B cell (primary cell): Measurements from ENCODE around the gene USP22. TPM values are rescaled to one million over a fixed set of nuclear protein-coding genes. Genes with fewer than 3 reads are reported as not detected.

ENCODE experiments used
- ATAC-seq: fragments of 200-7000 bp; cut with Tn5 transposase; one replicate; pipeline ENCODE4 v1.10.0; 2021; ENCODE audit warnings: low read depth, mild to moderate bottlenecking, moderate number of reproducible peaks, moderate library complexity
- CTCF ChIA-PET: fragments of 350-600 bp; sonication (Branson Sonifier 250); formaldehyde crosslinking; loops from one replicate; lab custom pipeline; 2021; ENCODE audit warnings: antibody characterized with exemption, inconsistent platforms; lab: Charles Lee
- POLR2A ChIA-PET: fragments of 350-600 bp; sonication (Branson Sonifier 250); formaldehyde crosslinking; loops from one replicate; lab custom pipeline; 2021; ENCODE audit warnings: antibody characterized with exemption; lab: Charles Lee
- DNase-seq: peaks from one replicate; pipeline ENCODE4 v3.0.0; 2013
- H2AFZ ChIP-seq: 2 replicates; pipeline ENCODE4 v1.6.1; 2012; ENCODE audit warnings: mild to moderate bottlenecking, low read depth, low read length; ENCODE audit not compliant: insufficient read depth, poor library complexity, severe bottlenecking
- H3K27ac ChIP-seq, 2 donors: 1 replicate in 1 of 2; 2 replicates in 1 of 2; pipeline ENCODE4 v1.5.1; 2012 to 2013; ENCODE audit warnings: low read length in 2 of 2, mild to moderate bottlenecking in 2 of 2, moderate library complexity in 1 of 2
- H3K27me3 ChIP-seq, 4 experiments: fragments of 200-600 bp in 1 of 4; sonication (generic) in 1 of 4; replicated peaks in 1 of 4; 1 replicate in 2 of 4; 2 replicates in 2 of 4; pipeline versions ENCODE4 v1.6.1 to v1.7.0; 2013 to 2016; ENCODE audit warnings: low read length in 3 of 4, mild to moderate bottlenecking in 2 of 4, mixed read lengths in 1 of 4, moderate library complexity in 1 of 4; ENCODE audit not compliant: insufficient read depth in 4 of 4, control insufficient read depth in 3 of 4; ENCODE audit errors: control extremely low read depth in 1 of 4
- H3K36me3 ChIP-seq, 2 experiments: replicated peaks in 1 of 2; 1 replicate in 1 of 2; 2 replicates in 1 of 2; pipeline versions ENCODE4 v1.6.1 to v1.7.1; 2013; ENCODE audit warnings: low read length in 1 of 2; ENCODE audit not compliant: insufficient read depth in 2 of 2, control insufficient read depth in 1 of 2; ENCODE audit errors: control extremely low read depth in 1 of 2, extremely low read depth in 1 of 2
- H3K4me1 ChIP-seq, 2 donors: fragments of 200-600 bp in 1 of 2; sonication (generic) in 1 of 2; 1 replicate in 1 of 2; 2 replicates in 1 of 2; pipeline versions ENCODE4 v1.5.1 to v1.6.1; 2013 to 2017; ENCODE audit warnings: low read length in 2 of 2; ENCODE audit not compliant: control insufficient read depth in 2 of 2, insufficient read depth in 2 of 2
- H3K4me2 ChIP-seq: replicated peaks from 2 replicates; pipeline ENCODE3; 2012; ENCODE audit warnings: mild to moderate bottlenecking, low read depth, low read length; ENCODE audit not compliant: poor library complexity, severe bottlenecking
- H3K4me3 ChIP-seq, 5 experiments: fragments of 200-600 bp in 1 of 5; sonication (generic) in 1 of 5; 1 replicate in 3 of 5; 2 replicates in 2 of 5; pipeline versions ENCODE4 v1.5.1 to v1.7.0; 2011 to 2016; ENCODE audit warnings: low read length in 4 of 5, mild to moderate bottlenecking in 4 of 5, low read depth in 2 of 5, control low read depth in 1 of 5, moderate library complexity in 1 of 5; ENCODE audit not compliant: insufficient read depth in 1 of 5; ENCODE audit errors: control extremely low read depth in 1 of 5, extremely low read depth in 1 of 5
- H3K79me2 ChIP-seq: fragments of 200-600 bp; sonication (generic); one replicate; pipeline ENCODE4 v1.6.0; 2016; ENCODE audit warnings: low read length; ENCODE audit not compliant: control insufficient read depth, insufficient read depth
- H3K9ac ChIP-seq: fragments of 200-600 bp; sonication (generic); 2 replicates; pipeline ENCODE4 v1.6.1; 2017; ENCODE audit warnings: mild to moderate bottlenecking, low read length, moderate library complexity
- H3K9me3 ChIP-seq, 3 donors: one replicate each; pipeline versions ENCODE4 v1.6.1 to v1.7.1; 2013; ENCODE audit warnings: low read length in 2 of 3; ENCODE audit not compliant: control insufficient read depth in 2 of 3, insufficient read depth in 1 of 3; ENCODE audit errors: control extremely low read depth in 1 of 3
- H4K20me1 ChIP-seq: 2 replicates; pipeline ENCODE4 v1.6.0; 2012; ENCODE audit warnings: mild to moderate bottlenecking, low read length; ENCODE audit not compliant: insufficient read depth, control insufficient read depth, poor library complexity, severe bottlenecking
- H3K27ac Mint-ChIP-seq: one replicate; pipeline ENCODE4 v1.8.0; 2021; ENCODE audit warnings: mixed read lengths
- H3K27me3 Mint-ChIP-seq: one replicate; pipeline ENCODE4 v1.8.0; 2021; ENCODE audit warnings: mixed read lengths
- H3K4me1 Mint-ChIP-seq: one replicate; pipeline ENCODE4 v1.8.0; 2021; ENCODE audit warnings: mixed read lengths
- H3K4me3 Mint-ChIP-seq: one replicate; pipeline ENCODE4 v1.8.0; 2021; ENCODE audit warnings: mixed read lengths
- H3K9me3 Mint-ChIP-seq: one replicate; pipeline ENCODE4 v1.8.0; 2022; ENCODE audit warnings: mixed read lengths; ENCODE audit not compliant: insufficient read depth
- EZH2 ChIP-seq: IDR thresholded peaks from 2 replicates; pipeline ENCODE4 v1.6.1; 2012; ENCODE audit warnings: borderline replicate concordance, low read depth, mild to moderate bottlenecking, moderate library complexity, low read length; ENCODE audit not compliant: insufficient read depth, poor library complexity, severe bottlenecking
- WGBS: methylation state at CpG from one replicate; pipeline ENCODE4 v1.1.5; 2013; ENCODE audit warnings: missing lambda C conversion rate; ENCODE audit not compliant: insufficient coverage; 5-methylcytosine and 5-hydroxymethylcytosine counted together
- intact Hi-C: fragments of 100-400 bp; cut with micrococcal nuclease; formaldehyde crosslinking; loops from one replicate; pipeline ENCODE4 v1.10.0; 2022
- polyA plus RNA-seq: library from polyadenylated mRNA; depleted of rRNA; stranded (reverse); fragments of >200 nt; gene quantifications from 2 replicates; pipeline ENCODE4 v1.2.3, GENCODE V29; 2012
- total RNA-seq, 2 donors: library from RNA; stranded (reverse); fragments of 120-200 nt in 1 of 2; gene quantifications; 1 replicate in 1 of 2; 2 replicates in 1 of 2; pipeline versions ENCODE4 v1.2.3 to v1.2.4, GENCODE V29; 2013 to 2022
- TF ChIP-seq, protein P1 (sequence below): fragments of 200-600 bp; IDR thresholded peaks from one replicate; pipeline ENCODE4 v1.8.0; 2022; ENCODE audit warnings: antibody characterized with exemption, mild to moderate bottlenecking

USP22 gene
- total and polyA plus RNA-seq, 2 donors (not counting 1 experiment from before 2014, with no cell fraction given) = 74.3 to 167 TPM

DNA sequence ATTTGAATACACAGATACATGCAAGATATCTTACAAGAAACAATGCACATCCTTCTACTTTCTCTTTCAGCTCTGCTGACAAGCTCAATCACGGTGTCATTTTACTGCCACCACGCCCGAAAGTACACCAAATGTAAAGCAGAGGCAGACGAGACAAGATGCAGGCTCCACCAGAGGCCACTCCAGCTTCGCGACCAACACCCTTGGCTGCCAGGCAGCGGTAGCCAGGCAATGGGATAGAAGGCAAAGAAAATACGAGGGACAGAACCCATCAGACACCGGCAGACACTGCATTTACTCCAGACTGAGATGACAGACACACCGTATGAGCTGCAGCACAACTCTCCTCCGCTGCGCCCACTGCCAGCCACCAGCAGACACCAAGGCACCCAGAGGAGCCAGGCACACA lies 41.0 kb downstream of the USP22 start:
- Histone ChIP-seq H3K79me2 (peaks cover 15% of the 10 kb centered on the region), H3K27ac (no peak overlapping the region), H3K9me3 (no peaks in the 10 kb centered on the region), H4K20me1 (peaks cover 69% of the 10 kb centered on the region), H3K9ac (no peak overlapping the region), H2AFZ (no peak overlapping the region), H3K4me2 (no peak overlapping the region), H3K36me3 (peaks cover 2 to 72% of the 10 kb centered on the region in 2 experiments), H3K4me3 (no peak overlapping the region), H3K4me1 (no peaks in the 10 kb centered on the region), H3K27me3 (no peaks in the 10 kb centered on the region)
- Mint-ChIP-seq H3K9me3 (no peaks in the 10 kb centered on the region), H3K4me1 (peaks cover 2% of the 10 kb centered on the region), H3K4me3 (no peak overlapping the region), H3K27ac (peak overlapping the region; percentile 10), H3K27me3 (no peaks in the 10 kb centered on the region)
- no peak for TF ChIP-seq EZH2
- TF ChIP-seq, protein P1, sequence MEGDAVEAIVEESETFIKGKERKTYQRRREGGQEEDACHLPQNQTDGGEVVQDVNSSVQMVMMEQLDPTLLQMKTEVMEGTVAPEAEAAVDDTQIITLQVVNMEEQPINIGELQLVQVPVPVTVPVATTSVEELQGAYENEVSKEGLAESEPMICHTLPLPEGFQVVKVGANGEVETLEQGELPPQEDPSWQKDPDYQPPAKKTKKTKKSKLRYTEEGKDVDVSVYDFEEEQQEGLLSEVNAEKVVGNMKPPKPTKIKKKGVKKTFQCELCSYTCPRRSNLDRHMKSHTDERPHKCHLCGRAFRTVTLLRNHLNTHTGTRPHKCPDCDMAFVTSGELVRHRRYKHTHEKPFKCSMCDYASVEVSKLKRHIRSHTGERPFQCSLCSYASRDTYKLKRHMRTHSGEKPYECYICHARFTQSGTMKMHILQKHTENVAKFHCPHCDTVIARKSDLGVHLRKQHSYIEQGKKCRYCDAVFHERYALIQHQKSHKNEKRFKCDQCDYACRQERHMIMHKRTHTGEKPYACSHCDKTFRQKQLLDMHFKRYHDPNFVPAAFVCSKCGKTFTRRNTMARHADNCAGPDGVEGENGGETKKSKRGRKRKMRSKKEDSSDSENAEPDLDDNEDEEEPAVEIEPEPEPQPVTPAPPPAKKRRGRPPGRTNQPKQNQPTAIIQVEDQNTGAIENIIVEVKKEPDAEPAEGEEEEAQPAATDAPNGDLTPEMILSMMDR = no peak
- 92% methylated on average over 11 of the region's 12 CpGs for WGBS
- DNase-seq (no peak), ATAC-seq (no peak)
- intact Hi-C loops = no loop called here
- ChIA-PET CTCF (interaction anchor here (1.0 kb wide), 1 partner anchor 9 kb away, joined by 3 read pairs; no protein-coding TSS in a partner anchor), POLR2A (no interaction called here)

DNA sequence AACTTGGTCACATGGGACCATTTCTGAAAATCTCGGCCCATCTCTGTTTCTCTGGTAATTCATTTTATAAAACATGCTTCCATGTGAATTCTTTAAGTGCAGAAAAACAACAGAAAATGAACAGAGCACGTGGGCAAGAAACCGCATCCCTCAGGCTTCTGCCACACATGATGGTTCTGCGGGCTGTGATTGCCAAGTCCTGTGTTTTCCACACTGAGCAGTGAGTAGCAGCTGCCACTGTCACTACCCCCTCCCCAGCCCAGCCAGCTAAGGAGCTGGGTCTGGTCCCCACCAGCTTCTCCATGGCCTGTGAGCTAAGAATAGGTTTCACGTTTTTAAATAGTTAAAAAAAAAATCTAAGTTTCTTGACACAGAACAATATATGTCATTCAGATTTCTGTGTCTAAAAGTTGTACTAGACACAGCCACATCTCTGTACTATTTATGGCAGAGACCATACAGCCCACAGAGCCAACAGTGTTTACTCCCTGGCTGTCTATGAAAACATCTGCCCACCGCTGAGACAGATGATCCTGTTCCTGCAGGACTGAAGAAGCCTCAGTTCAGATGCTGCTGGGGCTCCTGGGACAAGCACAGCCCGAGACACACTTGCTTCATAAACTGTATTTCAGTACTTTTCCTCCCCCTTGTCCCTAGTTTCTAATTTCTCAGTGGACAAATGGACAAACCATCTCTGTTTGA lies 41.5 kb downstream of the USP22 start:
- Mint-ChIP-seq H3K4me1 (peaks cover 2% of the 10 kb centered on the region), H3K4me3 (no peak overlapping the region), H3K27ac (peak overlapping the region; percentile 10), H3K9me3 (no peaks in the 10 kb centered on the region), H3K27me3 (no peaks in the 10 kb centered on the region)
- Histone ChIP-seq H3K79me2 (peaks cover 13% of the 10 kb centered on the region), H3K9ac (no peak overlapping the region), H3K4me3 (no peak overlapping the region), H4K20me1 (peaks cover 66% of the 10 kb centered on the region), H2AFZ (no peak overlapping the region), H3K36me3 (peaks cover 2 to 69% of the 10 kb centered on the region in 2 experiments), H3K4me2 (no peak overlapping the region), H3K4me1 (no peaks in the 10 kb centered on the region), H3K27me3 (no peaks in the 10 kb centered on the region), H3K9me3 (no peaks in the 10 kb centered on the region), H3K27ac (no peak overlapping the region)
- intact Hi-C loops = no loop called here
- ChIA-PET POLR2A (no interaction called here), CTCF (interaction anchor here (1.0 kb wide), 1 partner anchor 8 kb away, joined by 3 read pairs; no protein-coding TSS in a partner anchor)
- TF ChIP-seq EZH2 = no peak
- TF ChIP-seq, protein P1 = no peak
- WGBS = 98% methylated on average over 5 of the region's 7 CpGs
- ATAC-seq = no peak
- no peak for DNase-seq
